ENCODE measurements around the gene KIAA0930. TPM values are rescaled to one million over a fixed set of nuclear protein-coding genes. Genes with fewer than 3 reads are reported as not detected.

Gene KIAA0930
- total and polyA plus RNA-seq, 3 donors from 2014 or later, result 62.4 to 77.5 (median 62.9) TPM

DNA sequence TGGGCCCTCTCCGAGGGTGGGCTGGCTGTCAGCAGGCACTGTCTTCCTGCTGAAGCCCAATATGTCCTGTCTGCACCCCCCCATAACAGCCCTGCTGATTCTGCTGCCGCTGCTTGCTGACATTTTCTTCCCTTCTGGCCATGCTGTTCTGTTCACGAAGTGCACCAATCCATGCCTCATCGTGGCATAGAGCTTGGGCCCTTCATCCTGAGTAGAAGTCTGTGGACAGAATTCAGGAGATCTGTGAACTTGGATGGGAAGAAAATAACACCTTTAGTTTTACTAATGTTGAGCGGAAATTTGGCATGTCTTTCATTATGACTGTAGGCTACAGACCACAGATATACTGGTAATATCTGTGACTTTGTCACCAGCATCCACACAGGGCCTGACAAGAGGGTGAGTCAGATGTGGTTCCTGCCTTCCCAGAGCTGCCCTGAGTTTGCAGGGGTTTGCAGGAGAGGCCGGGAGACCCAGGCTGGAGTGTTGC, 14.1 kb upstream of the KIAA0930 start:
- Histone ChIP-seq H3K4me1 (no peaks in the 10 kb centered on the region), H3K27ac (no peak overlapping the region), H3K36me3 (ENCODE audit: low read depth, missing control alignments) (no peaks in the 10 kb centered on the region), H3K4me3 (no peak overlapping the region), H3K27me3 (no peaks in the 10 kb centered on the region), H3K9me3 (no peaks in the 10 kb centered on the region)
- no peak for DNase-seq
- WGBS, 2 donors, result 86 to 96% methylated on average over 5 to 6 of the region's 6 CpGs
- intact Hi-C loops (cut with DNase I; ENCODE audit: low total_unique reads), result no loop called here
- TF ChIP-seq POLR2A (IDR thresholded peaks at IDR 0.05), result no peak
- TF ChIP-seq, protein P1, sequence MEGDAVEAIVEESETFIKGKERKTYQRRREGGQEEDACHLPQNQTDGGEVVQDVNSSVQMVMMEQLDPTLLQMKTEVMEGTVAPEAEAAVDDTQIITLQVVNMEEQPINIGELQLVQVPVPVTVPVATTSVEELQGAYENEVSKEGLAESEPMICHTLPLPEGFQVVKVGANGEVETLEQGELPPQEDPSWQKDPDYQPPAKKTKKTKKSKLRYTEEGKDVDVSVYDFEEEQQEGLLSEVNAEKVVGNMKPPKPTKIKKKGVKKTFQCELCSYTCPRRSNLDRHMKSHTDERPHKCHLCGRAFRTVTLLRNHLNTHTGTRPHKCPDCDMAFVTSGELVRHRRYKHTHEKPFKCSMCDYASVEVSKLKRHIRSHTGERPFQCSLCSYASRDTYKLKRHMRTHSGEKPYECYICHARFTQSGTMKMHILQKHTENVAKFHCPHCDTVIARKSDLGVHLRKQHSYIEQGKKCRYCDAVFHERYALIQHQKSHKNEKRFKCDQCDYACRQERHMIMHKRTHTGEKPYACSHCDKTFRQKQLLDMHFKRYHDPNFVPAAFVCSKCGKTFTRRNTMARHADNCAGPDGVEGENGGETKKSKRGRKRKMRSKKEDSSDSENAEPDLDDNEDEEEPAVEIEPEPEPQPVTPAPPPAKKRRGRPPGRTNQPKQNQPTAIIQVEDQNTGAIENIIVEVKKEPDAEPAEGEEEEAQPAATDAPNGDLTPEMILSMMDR (IDR thresholded peaks at IDR 0.05), result no peak

- Histone ChIP-seq H3K27ac (no peak overlapping the region), H3K9me3 (no peaks in the 10 kb centered on the region), H3K27me3 (no peaks in the 10 kb centered on the region), H3K36me3 (ENCODE audit: low read depth, missing control alignments) (no peaks in the 10 kb centered on the region), H3K4me3 (no peak overlapping the region), H3K4me1 (no peaks in the 10 kb centered on the region)
- WGBS, 2 donors, result 91 to 98% methylated on average over 7 of the region's 7 CpGs
- TF ChIP-seq, protein P1 (IDR thresholded peaks at IDR 0.05), result no peak
- TF ChIP-seq POLR2A (IDR thresholded peaks at IDR 0.05), result no peak
- no peak for DNase-seq
- intact Hi-C loops (cut with DNase I; ENCODE audit: low total_unique reads), result no loop called here
These were observed 13.7 kb upstream of the KIAA0930 start for GRCh38 chr22:45254388-45254787.

- Histone ChIP-seq H3K36me3 (ENCODE audit: low read depth, missing control alignments) (no peaks in the 10 kb centered on the region), H3K27me3 (no peaks in the 10 kb centered on the region), H3K4me1 (no peaks in the 10 kb centered on the region), H3K4me3 (no peak overlapping the region), H3K9me3 (no peaks in the 10 kb centered on the region), H3K27ac (no peak overlapping the region)
- no peak for TF ChIP-seq POLR2A (IDR thresholded peaks at IDR 0.05)
- TF ChIP-seq, protein P1 (IDR thresholded peaks at IDR 0.05), result no peak
- DNase-seq, result no peak
- 72 to 87% methylated on average over 7 to 10 of the region's 10 CpGs for WGBS, 2 donors
- intact Hi-C loops (cut with DNase I; ENCODE audit: low total_unique reads), result no loop called here
These were observed 12.4 kb upstream of the KIAA0930 start for GRCh38 chr22:45253039-45253641.

- Histone ChIP-seq H3K27me3 (no peaks in the 10 kb centered on the region), H3K27ac (no peak overlapping the region), H3K4me3 (no peak overlapping the region), H3K9me3 (no peaks in the 10 kb centered on the region), H3K4me1 (no peaks in the 10 kb centered on the region), H3K36me3 (ENCODE audit: low read depth, missing control alignments) (no peaks in the 10 kb centered on the region)
- WGBS, 2 donors, result 65 to 77% methylated on average over 8 of the region's 8 CpGs
- TF ChIP-seq, protein P1 (IDR thresholded peaks at IDR 0.05), result no peak
- no peak for TF ChIP-seq POLR2A (IDR thresholded peaks at IDR 0.05)
- DNase-seq, result no peak
- intact Hi-C loops (cut with DNase I; ENCODE audit: low total_unique reads), result no loop called here
These were observed 11.1 kb upstream of the KIAA0930 start for GRCh38 chr22:45251825-45252224.

All from testis (tissue), 3 donors.